GM23338 (cell line): ENCODE data around the gene GUCD1. TPM values are rescaled to one million over a fixed set of nuclear protein-coding genes. Genes with fewer than 3 reads are reported as not detected.

ENCODE experiments used
- ATAC-seq: fragments of 200-7000 bp; cut with Tn5 transposase; 3 replicates; pipeline ENCODE4 v1.9.1; 2020
- DNase-seq: peaks from one replicate; pipeline ENCODE4 v3.0.0-alpha.2; 2015; ENCODE audit warnings: low spot score
- H2AFZ ChIP-seq: fragments of 200-600 bp; sonication (generic); 2 replicates; pipeline ENCODE4 v1.8.0; 2016; ENCODE audit warnings: antibody characterized with exemption, mild to moderate bottlenecking, moderate library complexity
- H3F3A ChIP-seq: fragments of 200-600 bp; sonication (generic); replicated peaks from 2 replicates; pipeline ENCODE4 v1.8.0; 2017; ENCODE audit warnings: antibody characterized with exemption, mixed run types, low read depth
- H3K27ac ChIP-seq: fragments of 200-600 bp; sonication (generic); 2 replicates; pipeline ENCODE4 v1.6.1; 2016; ENCODE audit warnings: low read depth
- H3K27me3 ChIP-seq: fragments of 200-600 bp; sonication (generic); 2 replicates; pipeline ENCODE4 v1.8.0; 2016; ENCODE audit warnings: mild to moderate bottlenecking, mixed run types, moderate library complexity; ENCODE audit not compliant: insufficient read depth
- H3K36me3 ChIP-seq: fragments of 200-600 bp; sonication (generic); 2 replicates; pipeline ENCODE4 v1.8.0; 2016; ENCODE audit warnings: mild to moderate bottlenecking; ENCODE audit not compliant: insufficient read depth
- H3K4me1 ChIP-seq: fragments of 200-600 bp; sonication (generic); 2 replicates; pipeline ENCODE4 v1.8.0; 2016; ENCODE audit warnings: mild to moderate bottlenecking, moderate library complexity; ENCODE audit not compliant: insufficient read depth
- H3K4me2 ChIP-seq: fragments of 200-600 bp; sonication (generic); 2 replicates; pipeline ENCODE4 v1.7.1; 2017; ENCODE audit warnings: mixed run types
- H3K4me3 ChIP-seq: fragments of 200-600 bp; sonication (generic); 2 replicates; pipeline ENCODE4 v1.6.1; 2016; ENCODE audit warnings: mixed run types
- H3K79me2 ChIP-seq: fragments of 200-600 bp; sonication (generic); replicated peaks from 2 replicates; pipeline ENCODE4 v1.8.0; 2017; ENCODE audit warnings: mild to moderate bottlenecking; ENCODE audit not compliant: insufficient read depth
- H3K9me2 ChIP-seq: fragments of 200-600 bp; sonication (generic); 2 replicates; pipeline ENCODE4 v1.8.0; 2017; ENCODE audit not compliant: insufficient read depth
- H4K20me1 ChIP-seq: fragments of 200-600 bp; sonication (generic); replicated peaks from 2 replicates; pipeline ENCODE4 v1.8.0; 2017; ENCODE audit warnings: mild to moderate bottlenecking; ENCODE audit not compliant: insufficient read depth
- H3K27ac Mint-ChIP-seq: 2 replicates; pipeline ENCODE4 v1.8.0; 2020; ENCODE audit warnings: inconsistent platforms, mild to moderate bottlenecking, moderate library complexity, mixed read lengths
- H3K27me3 Mint-ChIP-seq: 3 replicates; pipeline ENCODE4 v1.8.0; 2022; ENCODE audit warnings: low read depth, mild to moderate bottlenecking, moderate library complexity, mixed read lengths, inconsistent platforms; ENCODE audit not compliant: insufficient read depth, poor library complexity
- H3K36me3 Mint-ChIP-seq: 3 replicates; pipeline ENCODE4 v1.8.0; 2021; ENCODE audit warnings: low read depth, mild to moderate bottlenecking, inconsistent platforms, moderate library complexity, mixed read lengths
- H3K4me1 Mint-ChIP-seq: 3 replicates; pipeline ENCODE4 v1.8.0; 2020; ENCODE audit warnings: mild to moderate bottlenecking, inconsistent platforms, mixed read lengths
- H3K4me3 Mint-ChIP-seq: 3 replicates; pipeline ENCODE4 v1.8.0; 2021; ENCODE audit warnings: moderate library complexity, mild to moderate bottlenecking, inconsistent platforms, mixed read lengths
- H3K9me3 Mint-ChIP-seq: 3 replicates; pipeline ENCODE4 v1.8.0; 2020; ENCODE audit warnings: moderate library complexity, mild to moderate bottlenecking, inconsistent platforms, mixed read lengths
- EZH2 ChIP-seq: fragments of 200-600 bp; sonication (generic); IDR thresholded peaks from one replicate; pipeline ENCODE4 v1.8.0; 2017; ENCODE audit warnings: antibody characterized with exemption, mild to moderate bottlenecking, low read depth; ENCODE audit not compliant: unreplicated experiment
- EZH2phosphoT487 ChIP-seq: fragments of 200-600 bp; sonication (generic); IDR thresholded peaks from one replicate; pipeline ENCODE4 v1.8.1; 2018; ENCODE audit warnings: antibody characterized with exemption; ENCODE audit not compliant: unreplicated experiment
- ZNF114 ChIP-seq: fragments of 250-450 bp; sonication (Bioruptor Pico); IDR thresholded peaks from 2 replicates; pipeline ENCODE4 v1.5.0; 2020; ENCODE audit warnings: mild to moderate bottlenecking, moderate library complexity
- polyA plus RNA-seq: library from polyadenylated mRNA; unstranded; fragments of >200 nt; fragmentation: Nextera tagmentation; extraction: Ambion mirVana; gene quantifications from 2 replicates; pipeline ENCODE4 v1.2.1, GENCODE V29; 2016
- total RNA-seq: library from RNA; depleted of rRNA; stranded (reverse); fragments of >200 nt; shearing (Covaris generic); gene quantifications from 2 replicates; pipeline ENCODE4 v1.2.3, GENCODE V29; 2014
- TF ChIP-seq, protein P1 (sequence below), 2 experiments: fragments of 200-600 bp in 1 of 2; sonication (generic) in 1 of 2; conservative IDR thresholded peaks; 2 replicates each; pipeline versions ENCODE4 v1.5.1 to v1.6.1; 2016 to 2017; ENCODE audit warnings: antibody characterized with exemption in 2 of 2, low read depth in 2 of 2, mild to moderate bottlenecking in 2 of 2, moderate library complexity in 1 of 2
- TF ChIP-seq, protein P2 (sequence below): IDR thresholded peaks from one replicate; pipeline ENCODE4 v1.6.1; 2018; ENCODE audit warnings: antibody characterized with exemption; ENCODE audit not compliant: unreplicated experiment
- TF ChIP-seq, protein P3 (sequence below): fragments of 250-450 bp; sonication (Bioruptor Pico); IDR thresholded peaks from 2 replicates; pipeline ENCODE4 v1.5.0; 2020; ENCODE audit warnings: mild to moderate bottlenecking, moderate library complexity

The GUCD1 gene
- total and polyA plus RNA-seq, 2 experiments from 2014 or later: 39.0 to 106 TPM

DNA sequence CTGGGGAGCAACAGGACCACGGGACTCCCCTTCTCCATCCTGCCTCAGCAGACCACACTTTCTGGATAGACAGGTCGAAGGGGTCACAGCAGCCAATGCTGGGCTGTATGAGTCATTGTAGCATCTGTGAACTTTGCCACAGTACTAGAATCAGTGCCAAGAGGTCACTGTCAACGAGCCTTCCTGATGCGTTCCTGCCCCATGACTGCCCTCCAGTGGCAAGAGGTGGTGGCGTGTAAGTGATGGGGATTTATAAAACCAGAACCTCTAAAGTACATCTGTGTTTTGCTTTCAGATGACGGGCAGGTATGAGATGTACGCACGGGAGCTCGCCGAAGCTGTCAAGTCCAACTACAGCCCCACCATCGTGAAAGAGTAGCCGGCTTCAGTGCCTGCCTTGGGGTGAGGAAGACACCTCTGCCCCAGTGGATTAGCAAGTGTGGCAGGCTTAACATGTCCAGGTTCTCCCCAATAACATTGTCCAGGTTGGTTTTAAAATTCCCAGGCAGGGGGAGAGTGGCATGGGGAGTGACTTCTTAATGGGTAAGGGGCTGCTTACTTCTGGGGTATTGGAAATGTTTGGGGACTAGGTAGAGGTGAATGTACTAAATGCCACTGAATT lies 29.4 kb downstream of the GUCD1 start:
- Histone ChIP-seq H2AFZ (peak overlapping the region; percentile 75; the same call in 1 of the 2 replicates), H3K27me3 (no peaks in the 10 kb centered on the region), H3K4me1 (no peaks in the 10 kb centered on the region; the same call in 1 of the 2 replicates), H3K79me2 (no peaks in the 10 kb centered on the region), H3K4me2 (no peak overlapping the region), H3K36me3 (no peaks in the 10 kb centered on the region), H3K4me3 (no peak overlapping the region), H3K9me2 (no peaks in the 10 kb centered on the region), H3K27ac (no peak overlapping the region), H4K20me1 (no peaks in the 10 kb centered on the region), H3F3A (no peaks in the 10 kb centered on the region)
- no peaks in the 10 kb centered on the region for H3K9me3 Mint-ChIP-seq
- peak; percentile 92 for DNase-seq
- H3K4me1 Mint-ChIP-seq: peaks cover 9% of the 10 kb centered on the region
- H3K27ac Mint-ChIP-seq: no peak overlapping the region
- no peaks in the 10 kb centered on the region; the same call in 2 of the 3 replicates for H3K36me3 Mint-ChIP-seq
- H3K27me3 Mint-ChIP-seq: peaks cover 4% of the 10 kb centered on the region
- TF ChIP-seq, protein P1, sequence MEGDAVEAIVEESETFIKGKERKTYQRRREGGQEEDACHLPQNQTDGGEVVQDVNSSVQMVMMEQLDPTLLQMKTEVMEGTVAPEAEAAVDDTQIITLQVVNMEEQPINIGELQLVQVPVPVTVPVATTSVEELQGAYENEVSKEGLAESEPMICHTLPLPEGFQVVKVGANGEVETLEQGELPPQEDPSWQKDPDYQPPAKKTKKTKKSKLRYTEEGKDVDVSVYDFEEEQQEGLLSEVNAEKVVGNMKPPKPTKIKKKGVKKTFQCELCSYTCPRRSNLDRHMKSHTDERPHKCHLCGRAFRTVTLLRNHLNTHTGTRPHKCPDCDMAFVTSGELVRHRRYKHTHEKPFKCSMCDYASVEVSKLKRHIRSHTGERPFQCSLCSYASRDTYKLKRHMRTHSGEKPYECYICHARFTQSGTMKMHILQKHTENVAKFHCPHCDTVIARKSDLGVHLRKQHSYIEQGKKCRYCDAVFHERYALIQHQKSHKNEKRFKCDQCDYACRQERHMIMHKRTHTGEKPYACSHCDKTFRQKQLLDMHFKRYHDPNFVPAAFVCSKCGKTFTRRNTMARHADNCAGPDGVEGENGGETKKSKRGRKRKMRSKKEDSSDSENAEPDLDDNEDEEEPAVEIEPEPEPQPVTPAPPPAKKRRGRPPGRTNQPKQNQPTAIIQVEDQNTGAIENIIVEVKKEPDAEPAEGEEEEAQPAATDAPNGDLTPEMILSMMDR (conservative IDR thresholded peaks at IDR 0.05; ENCODE audit: low read depth in 2 of 2): peak; percentile 91 to 97
- TF ChIP-seq EZH2phosphoT487: no peak
- H3K4me3 Mint-ChIP-seq: no peak overlapping the region
- ATAC-seq: peak; percentile 82

DNA sequence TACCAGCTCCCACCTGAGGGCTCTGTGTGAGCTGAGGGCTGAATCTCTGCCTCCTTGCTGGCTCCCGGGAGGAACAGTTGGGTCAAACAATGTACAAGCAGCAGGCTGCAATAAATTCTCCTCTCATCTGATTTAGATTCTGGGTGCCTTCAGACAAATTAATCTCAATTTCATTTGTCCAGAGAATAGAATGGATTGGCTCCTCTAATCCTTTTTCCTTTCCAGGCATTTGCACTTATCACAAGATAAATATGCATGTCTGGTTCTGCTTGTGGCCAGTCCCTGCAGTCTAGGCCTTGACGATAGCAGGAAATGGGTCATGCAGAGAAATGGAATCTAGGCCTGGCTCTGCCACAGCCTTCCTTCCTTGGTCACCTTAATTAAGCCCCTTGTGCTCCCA lies 31.1 kb downstream of the GUCD1 start:
- H3K9me3 Mint-ChIP-seq: no peaks in the 10 kb centered on the region
- no peak for DNase-seq
- peaks cover 9% of the 10 kb centered on the region for H3K4me1 Mint-ChIP-seq
- H3K36me3 ChIP-seq: no peaks in the 10 kb centered on the region
- H3K9me2 ChIP-seq: no peaks in the 10 kb centered on the region
- no peaks in the 10 kb centered on the region; the same call in 2 of the 3 replicates for H3K36me3 Mint-ChIP-seq
- no peaks in the 10 kb centered on the region for H3F3A ChIP-seq
- H3K27me3 ChIP-seq: no peaks in the 10 kb centered on the region
- H2AFZ ChIP-seq: no peak overlapping the region
- H3K4me1 ChIP-seq: no peaks in the 10 kb centered on the region; the same call in 1 of the 2 replicates
- H3K4me2 ChIP-seq: no peak overlapping the region
- H3K4me3 Mint-ChIP-seq: no peak overlapping the region
- no peaks in the 10 kb centered on the region for H3K79me2 ChIP-seq
- no peak for ATAC-seq
- no peak overlapping the region for H3K4me3 ChIP-seq
- no peak overlapping the region for H3K27ac Mint-ChIP-seq
- no peaks in the 10 kb centered on the region for H4K20me1 ChIP-seq
- H3K27ac ChIP-seq: no peak overlapping the region
- H3K27me3 Mint-ChIP-seq: peaks cover 6% of the 10 kb centered on the region
- TF ChIP-seq, protein P2, sequence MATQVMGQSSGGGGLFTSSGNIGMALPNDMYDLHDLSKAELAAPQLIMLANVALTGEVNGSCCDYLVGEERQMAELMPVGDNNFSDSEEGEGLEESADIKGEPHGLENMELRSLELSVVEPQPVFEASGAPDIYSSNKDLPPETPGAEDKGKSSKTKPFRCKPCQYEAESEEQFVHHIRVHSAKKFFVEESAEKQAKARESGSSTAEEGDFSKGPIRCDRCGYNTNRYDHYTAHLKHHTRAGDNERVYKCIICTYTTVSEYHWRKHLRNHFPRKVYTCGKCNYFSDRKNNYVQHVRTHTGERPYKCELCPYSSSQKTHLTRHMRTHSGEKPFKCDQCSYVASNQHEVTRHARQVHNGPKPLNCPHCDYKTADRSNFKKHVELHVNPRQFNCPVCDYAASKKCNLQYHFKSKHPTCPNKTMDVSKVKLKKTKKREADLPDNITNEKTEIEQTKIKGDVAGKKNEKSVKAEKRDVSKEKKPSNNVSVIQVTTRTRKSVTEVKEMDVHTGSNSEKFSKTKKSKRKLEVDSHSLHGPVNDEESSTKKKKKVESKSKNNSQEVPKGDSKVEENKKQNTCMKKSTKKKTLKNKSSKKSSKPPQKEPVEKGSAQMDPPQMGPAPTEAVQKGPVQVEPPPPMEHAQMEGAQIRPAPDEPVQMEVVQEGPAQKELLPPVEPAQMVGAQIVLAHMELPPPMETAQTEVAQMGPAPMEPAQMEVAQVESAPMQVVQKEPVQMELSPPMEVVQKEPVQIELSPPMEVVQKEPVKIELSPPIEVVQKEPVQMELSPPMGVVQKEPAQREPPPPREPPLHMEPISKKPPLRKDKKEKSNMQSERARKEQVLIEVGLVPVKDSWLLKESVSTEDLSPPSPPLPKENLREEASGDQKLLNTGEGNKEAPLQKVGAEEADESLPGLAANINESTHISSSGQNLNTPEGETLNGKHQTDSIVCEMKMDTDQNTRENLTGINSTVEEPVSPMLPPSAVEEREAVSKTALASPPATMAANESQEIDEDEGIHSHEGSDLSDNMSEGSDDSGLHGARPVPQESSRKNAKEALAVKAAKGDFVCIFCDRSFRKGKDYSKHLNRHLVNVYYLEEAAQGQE: no peak
- TF ChIP-seq ZNF114 (no peak), EZH2 (no peak)
- TF ChIP-seq, protein P1 (conservative IDR thresholded peaks at IDR 0.05; ENCODE audit: low read depth in 2 of 2): no peak
- TF ChIP-seq, protein P3, sequence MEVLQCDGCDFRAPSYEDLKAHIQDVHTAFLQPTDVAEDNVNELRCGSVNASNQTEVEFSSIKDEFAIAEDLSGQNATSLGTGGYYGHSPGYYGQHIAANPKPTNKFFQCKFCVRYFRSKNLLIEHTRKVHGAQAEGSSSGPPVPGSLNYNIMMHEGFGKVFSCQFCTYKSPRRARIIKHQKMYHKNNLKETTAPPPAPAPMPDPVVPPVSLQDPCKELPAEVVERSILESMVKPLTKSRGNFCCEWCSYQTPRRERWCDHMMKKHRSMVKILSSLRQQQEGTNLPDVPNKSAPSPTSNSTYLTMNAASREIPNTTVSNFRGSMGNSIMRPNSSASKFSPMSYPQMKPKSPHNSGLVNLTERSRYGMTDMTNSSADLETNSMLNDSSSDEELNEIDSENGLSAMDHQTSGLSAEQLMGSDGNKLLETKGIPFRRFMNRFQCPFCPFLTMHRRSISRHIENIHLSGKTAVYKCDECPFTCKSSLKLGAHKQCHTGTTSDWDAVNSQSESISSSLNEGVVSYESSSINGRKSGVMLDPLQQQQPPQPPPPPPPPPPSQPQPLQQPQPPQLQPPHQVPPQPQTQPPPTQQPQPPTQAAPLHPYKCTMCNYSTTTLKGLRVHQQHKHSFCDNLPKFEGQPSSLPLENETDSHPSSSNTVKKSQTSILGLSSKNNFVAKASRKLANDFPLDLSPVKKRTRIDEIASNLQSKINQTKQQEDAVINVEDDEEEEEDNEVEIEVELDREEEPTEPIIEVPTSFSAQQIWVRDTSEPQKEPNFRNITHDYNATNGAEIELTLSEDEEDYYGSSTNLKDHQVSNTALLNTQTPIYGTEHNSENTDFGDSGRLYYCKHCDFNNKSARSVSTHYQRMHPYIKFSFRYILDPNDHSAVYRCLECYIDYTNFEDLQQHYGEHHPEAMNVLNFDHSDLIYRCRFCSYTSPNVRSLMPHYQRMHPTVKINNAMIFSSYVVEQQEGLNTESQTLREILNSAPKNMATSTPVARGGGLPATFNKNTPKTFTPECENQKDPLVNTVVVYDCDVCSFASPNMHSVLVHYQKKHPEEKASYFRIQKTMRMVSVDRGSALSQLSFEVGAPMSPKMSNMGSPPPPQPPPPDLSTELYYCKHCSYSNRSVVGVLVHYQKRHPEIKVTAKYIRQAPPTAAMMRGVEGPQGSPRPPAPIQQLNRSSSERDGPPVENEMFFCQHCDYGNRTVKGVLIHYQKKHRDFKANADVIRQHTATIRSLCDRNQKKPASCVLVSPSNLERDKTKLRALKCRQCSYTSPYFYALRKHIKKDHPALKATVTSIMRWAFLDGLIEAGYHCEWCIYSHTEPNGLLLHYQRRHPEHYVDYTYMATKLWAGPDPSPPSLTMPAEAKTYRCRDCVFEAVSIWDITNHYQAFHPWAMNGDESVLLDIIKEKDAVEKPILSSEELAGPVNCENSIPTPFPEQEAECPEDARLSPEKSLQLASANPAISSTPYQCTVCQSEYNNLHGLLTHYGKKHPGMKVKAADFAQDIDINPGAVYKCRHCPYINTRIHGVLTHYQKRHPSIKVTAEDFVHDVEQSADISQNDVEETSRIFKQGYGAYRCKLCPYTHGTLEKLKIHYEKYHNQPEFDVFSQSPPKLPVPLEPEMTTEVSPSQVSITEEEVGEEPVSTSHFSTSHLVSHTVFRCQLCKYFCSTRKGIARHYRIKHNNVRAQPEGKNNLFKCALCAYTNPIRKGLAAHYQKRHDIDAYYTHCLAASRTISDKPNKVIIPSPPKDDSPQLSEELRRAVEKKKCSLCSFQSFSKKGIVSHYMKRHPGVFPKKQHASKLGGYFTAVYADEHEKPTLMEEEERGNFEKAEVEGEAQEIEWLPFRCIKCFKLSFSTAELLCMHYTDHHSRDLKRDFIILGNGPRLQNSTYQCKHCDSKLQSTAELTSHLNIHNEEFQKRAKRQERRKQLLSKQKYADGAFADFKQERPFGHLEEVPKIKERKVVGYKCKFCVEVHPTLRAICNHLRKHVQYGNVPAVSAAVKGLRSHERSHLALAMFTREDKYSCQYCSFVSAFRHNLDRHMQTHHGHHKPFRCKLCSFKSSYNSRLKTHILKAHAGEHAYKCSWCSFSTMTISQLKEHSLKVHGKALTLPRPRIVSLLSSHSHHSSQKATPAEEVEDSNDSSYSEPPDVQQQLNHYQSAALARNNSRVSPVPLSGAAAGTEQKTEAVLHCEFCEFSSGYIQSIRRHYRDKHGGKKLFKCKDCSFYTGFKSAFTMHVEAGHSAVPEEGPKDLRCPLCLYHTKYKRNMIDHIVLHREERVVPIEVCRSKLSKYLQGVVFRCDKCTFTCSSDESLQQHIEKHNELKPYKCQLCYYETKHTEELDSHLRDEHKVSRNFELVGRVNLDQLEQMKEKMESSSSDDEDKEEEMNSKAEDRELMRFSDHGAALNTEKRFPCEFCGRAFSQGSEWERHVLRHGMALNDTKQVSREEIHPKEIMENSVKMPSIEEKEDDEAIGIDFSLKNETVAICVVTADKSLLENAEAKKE (CRISPR knock-in tag): no peak
